GM18858 (cell line): Measurements from ENCODE around the gene RYR2.

Source experiments
- ATAC-seq: cut with Tn5 transposase; IDR thresholded peaks from one replicate; pipeline ENCODE4 v1.9.1; 2021; ENCODE audit not compliant: unreplicated experiment

The RYR2 gene

DNA sequence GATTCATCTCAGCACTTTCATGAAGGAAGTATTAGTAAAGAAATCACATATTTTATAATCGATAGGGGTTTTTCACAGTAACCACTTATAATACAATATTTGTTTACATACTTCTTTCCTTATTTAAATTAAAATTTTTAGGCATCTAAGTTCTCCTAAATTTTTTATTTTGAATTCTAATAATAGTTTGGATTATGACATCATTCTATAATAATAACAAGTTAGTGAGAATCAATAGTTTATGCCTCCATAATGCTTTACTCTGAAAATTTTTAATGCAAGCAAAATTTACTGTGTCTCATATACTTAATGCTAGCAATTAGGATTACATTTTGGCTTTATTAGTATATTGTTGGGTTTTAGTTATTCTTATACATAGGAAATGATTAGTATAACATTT is 596.6 kb downstream of the RYR2 start:
- no peak for ATAC-seq

DNA sequence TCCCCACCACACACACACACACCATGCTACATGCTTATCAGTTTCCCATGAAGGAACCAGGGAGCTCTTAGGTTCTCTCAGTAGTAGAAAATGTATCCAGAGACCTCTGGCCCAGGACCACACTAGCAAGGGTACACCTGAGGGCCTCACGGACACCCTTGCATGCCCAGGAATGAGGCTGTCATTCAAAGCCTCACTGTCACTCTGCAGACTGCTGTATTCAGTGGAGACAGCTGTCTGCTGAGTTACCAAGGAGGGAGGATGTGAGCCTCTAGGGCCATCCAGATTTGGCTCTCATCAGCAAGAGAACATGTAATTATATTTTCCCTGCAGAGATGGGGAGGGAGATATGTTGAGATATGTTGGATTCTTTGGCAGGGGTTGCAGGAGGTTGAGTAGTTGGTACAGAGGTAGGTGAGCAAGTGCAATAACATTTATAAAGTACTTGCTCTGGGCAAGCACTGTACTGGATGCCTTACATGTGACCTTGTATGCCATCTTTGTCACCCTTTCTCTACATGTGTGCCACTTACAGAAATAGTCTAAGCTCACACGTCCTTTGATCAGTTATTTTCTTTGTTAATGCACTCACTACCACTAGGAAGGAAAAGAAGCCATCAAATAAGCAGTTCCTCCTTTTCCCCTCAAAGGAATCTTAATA is 598.2 kb downstream of the RYR2 start:
- ATAC-seq = no peak

DNA sequence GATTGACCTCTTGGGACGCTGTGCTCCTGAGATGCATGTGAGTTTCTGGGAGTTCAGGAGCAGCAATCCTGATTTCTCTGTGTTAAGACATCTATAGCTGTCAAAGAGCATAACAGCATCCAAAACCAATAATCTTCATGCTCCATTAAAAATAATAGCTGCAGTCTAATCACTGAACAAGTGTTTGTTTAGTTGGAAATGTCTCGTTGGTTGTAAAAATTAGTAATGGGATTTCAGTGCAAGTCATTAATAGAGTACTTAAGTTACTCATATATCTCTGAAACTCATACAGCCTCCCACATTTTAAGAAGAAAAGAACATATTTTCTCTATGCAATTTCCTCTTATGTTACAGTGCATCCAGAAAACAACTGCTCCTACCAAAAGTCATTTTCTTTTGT is 599.0 kb downstream of the RYR2 start:
- no peak for ATAC-seq

DNA sequence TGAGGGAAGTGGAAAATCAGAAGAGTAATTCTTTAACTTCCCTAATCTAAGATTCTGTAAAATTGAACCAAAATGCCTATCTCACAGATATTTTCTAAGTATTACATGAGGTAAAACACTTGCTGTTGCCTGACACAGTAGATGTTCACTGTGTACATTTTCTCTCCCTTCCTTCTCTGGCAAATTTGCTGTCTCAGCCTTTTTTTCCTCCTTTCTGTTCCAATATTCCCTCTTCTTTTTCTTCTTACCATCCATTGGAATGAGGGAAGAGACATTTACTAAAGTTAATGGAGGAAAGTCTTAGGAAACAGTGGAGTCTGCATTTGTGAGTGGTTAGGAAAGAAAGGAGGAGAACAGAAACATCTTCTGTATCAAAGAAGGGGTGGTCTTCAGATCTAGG is 608.8 kb downstream of the RYR2 start:
- no peak for ATAC-seq

DNA sequence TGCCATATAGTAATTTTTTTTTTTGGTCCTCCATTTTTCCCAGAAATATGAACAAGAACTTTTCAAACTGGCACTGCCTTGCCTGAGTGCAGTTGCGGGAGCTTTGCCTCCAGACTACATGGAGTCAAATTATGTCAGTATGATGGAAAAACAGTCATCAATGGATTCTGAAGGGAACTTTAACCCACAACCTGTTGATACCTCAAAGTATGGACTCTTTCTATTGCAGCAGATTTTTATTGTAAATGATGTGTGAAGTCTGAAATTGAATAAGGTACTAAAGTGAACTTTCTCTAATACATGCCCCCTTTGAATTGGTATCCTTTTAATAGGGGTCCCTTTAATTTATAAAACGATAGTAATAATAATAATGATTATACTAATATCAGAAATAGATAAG is 613.8 kb downstream of the RYR2 start:
- no peak for ATAC-seq

DNA sequence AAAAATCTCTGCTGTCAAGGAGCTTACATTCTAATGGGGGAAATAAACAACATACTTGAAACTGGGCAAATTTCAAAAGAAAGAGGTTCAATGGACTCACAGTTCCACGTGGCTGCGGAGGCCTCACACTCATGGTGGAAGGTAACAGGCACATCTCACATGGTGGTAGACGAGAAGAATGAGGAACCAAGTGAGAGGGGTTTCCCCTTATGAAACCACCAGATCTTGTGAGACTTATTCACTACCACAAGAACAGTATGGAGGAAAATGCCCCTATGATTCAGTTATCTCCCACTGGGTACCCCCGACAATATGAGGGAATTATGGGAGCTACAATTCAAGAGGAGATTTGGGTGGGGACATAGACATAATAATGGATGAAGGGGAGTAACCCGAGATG is 622.4 kb downstream of the RYR2 start:
- ATAC-seq = peak; percentile 75

DNA sequence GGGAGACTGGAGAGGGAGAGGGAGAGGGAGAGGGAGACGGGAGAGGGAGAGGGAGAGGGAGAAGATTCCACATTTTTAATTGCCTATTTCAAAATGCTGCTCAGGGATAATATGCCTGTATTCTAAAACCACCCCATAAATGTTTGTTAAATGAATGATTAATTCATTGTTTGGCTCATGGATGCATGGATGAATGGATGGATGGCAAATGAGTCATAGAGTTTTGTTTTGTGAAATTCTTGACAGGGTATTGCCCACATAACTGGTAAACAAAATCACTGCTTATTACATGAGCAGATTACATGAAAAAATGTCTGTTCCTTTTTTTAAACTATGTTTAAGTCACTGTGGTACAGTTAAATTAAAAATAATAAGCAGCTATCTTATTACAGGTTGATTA is 628.3 kb downstream of the RYR2 start:
- ATAC-seq = no peak

DNA sequence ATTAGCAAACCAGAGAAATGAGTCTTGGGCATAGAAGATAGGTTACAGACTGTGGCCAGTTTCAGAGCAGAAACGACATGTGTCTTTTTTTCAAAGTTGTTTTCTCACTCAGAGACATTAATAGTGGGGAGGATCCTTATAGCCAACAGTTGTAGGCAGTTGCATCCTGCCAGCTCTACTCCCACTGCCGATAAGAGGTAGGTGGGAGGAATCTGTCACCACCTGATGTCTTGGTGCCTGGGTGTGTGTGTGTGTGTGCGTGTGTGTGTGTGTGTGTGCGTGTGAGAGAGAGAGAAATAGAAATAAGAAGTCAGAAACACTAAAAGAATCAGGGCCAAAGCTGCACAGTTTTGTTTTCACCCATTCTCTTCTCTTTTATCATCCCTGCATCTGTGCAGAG is 629.3 kb downstream of the RYR2 start:
- ATAC-seq = no peak

DNA sequence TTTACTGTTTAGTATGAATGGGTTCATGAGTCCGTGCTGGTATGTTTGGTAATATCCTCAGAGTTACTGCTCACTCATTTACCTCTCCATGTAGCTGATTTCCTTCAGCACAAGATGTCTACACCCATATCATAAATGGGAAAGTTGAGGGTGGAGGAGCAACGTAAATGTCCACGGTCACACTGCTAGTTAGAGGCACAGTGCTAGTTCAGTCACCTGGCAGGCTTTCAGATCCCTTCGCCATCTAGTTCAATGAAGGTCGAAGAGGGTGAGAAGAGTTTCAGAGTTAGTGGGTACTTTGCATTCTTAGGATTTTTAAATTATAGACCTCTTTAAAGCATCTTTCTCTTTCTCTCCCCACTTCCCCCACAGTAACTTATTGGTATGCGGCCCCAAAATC is 630.0 kb downstream of the RYR2 start:
- ATAC-seq = no peak

DNA sequence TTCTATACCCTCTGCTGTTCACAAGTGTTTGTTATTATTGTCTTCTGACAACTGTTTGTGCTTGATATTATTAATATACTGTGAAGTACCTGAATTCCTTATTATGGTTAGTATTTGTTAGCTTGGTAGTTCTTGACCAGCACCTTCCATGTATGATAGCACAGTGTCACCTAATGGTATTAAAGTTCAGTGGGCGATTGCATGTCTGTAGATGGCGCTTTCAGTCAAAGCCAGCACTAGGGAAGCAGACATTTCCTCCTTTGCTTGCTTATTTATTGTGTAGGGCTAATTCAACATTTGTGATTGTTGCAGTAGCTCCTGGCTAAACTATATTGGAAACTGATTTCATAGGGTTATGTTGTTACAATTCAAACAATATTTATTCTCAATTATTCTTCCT is 630.8 kb downstream of the RYR2 start:
- no peak for ATAC-seq

DNA sequence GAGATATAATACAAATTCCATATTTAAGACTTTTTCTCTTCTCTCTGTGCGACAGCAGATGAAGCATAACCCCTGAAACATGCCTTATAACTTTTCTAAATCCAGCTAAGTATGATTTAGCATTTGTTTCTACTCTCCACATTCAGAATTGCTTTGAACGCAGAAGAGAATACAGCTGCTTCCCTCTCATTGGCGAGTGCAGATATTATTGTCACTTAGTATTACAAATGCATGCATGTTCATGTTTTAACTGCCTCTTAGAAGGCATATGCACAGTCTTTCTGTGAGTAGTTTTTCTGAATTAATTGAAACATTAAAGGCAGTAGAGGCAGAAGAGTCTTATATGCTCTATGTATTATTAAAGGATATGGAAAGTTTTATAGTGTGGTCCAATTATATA is 631.6 kb downstream of the RYR2 start:
- no peak for ATAC-seq

DNA sequence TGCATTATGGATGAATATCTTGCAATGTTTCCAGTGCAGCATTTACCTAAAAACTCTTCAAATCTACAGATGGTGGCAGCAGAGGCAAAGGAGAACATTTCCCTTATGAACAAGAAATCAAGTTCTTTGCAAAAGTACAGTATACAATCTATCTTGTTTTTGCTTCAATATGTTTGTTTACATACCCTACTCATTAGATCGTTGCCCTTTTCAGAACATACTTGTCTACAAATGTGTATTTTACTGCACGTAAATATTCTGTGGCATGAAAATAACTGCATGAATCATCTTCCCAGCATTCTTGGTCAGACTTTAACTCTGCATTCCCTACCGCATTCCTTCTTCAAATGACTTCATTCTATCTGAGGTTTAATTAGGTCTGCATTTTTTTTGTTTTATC is 636.0 kb downstream of the RYR2 start:
- ATAC-seq = no peak

DNA sequence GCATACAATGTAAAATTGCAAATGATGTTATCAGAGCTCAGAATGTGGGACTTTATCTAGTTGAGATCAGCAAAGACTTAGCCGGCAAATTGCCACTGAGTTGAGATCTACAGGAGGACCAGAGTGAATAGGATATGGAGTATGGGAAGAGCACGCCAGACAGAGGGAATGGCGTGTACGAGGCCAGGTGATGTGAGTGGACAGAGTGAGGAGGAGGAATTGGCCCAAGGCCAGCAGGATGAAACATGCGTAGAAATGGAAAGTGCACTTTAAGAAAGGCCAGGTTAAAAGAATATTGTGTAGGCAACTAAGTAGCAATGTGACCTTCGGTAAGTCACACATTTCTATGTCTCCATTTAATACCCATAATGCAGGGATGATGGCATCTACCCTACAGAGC is 637.7 kb downstream of the RYR2 start:
- no peak for ATAC-seq

DNA sequence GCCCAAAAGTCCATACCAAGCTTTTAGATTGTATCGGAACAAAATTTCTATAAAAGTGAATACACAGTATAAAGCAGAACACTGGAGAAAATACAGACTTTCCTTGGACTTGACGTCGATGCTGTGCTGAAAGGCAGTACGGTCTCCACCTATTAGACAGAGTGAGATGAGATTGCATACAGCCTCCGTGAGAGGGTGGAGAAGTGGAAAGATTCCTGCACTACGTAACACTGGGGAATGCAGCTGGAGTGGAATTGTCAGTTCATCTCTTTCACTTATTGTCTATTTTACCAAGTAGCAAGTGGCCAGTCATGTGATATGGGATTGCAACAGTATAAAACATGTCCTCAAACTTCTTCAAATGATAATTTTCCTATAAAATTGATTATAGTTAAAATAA is 639.2 kb downstream of the RYR2 start:
- no peak for ATAC-seq

DNA sequence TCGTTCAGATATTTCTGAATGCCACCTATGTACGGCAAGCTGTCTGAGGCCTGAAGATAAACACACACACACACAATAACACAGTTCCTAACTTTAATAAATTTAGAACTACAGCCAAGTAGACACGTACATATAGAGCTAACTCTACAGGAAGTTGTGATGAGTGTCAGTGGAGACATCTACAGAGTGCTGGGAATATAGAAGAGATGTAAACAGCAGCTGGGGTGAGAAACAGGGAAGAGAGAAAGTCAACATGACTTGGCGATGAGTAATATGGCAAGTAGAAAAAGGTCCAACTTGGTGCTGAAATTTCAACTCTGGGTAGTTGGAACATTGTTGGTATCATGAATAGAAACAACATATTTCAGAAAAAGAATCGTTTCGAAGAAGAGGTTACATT is 642.3 kb downstream of the RYR2 start:
- no peak for ATAC-seq

DNA sequence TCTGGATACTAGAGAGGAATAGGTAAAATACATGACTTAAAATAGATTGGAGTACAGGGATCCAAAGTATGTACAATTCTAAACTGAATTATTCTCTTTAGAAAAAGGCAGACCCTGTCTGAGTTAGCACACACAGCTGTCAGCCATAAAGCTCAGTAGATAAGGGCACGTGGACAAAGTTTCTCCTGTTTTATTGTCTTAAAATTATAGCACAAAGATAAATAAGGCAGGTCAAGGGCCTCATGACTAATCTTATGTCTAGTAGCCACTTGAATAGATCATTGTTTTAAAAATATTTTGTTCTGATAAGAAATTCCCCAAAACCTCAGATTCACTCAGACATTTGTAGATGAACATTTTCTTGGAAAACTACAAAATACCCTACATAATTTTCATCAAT is 643.6 kb downstream of the RYR2 start:
- ATAC-seq = no peak

DNA sequence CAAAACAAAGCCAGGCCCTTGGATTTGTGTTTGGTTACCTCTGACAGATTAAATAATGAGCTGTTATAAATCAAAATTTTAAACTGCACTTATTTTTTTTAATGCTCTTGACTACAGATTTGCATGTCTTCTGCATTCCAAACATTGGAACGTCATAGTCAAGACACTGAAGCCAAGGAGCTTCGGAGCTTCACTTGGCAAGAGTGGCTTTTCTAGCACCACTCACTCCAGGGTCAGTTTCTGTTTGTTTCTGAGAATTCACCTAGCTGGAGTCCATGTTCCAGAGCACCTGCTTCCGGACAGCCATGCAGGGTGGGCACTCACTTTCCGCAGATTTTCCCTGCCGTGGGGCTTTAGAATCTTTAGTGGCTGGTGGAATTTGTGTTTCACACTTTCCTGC is 645.8 kb downstream of the RYR2 start:
- ATAC-seq = no peak

DNA sequence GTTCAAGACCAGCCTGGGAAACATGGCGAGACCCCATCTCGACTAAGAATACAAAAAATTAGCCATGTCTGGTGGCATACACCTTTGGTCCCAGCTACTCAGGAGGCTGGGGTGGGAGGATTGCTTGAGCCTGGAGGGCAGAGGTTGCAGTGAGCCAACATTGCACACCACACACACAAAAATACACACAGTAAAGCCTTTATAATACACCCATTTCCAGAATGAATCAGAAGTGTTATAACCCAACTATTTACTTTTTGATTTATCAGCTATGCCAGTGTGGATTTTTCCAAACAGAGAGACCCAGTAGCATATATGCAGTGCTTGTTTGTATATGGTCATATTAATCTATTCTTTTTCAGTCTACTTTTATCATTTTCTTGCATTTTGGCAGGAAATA is 648.7 kb downstream of the RYR2 start:
- no peak for ATAC-seq

DNA sequence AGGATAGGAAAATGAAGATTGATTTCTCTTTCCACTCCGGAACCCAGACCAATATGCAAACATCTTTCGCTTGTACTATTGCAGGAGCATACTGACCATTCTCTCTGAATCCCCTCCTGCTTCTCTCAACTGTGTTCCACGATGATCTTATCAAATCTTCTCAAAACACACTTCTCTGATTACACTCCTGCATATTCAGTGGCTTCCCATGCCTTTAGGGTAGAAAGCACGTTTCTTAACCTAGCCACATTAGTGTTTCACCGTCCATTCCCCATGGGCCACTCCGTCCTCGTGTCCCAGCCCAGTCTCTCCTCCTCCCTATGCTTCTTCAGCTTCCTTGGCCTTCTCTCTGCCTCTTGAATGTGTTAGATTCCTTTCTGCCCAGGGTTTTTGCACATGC is 650.3 kb downstream of the RYR2 start:
- ATAC-seq = no peak

DNA sequence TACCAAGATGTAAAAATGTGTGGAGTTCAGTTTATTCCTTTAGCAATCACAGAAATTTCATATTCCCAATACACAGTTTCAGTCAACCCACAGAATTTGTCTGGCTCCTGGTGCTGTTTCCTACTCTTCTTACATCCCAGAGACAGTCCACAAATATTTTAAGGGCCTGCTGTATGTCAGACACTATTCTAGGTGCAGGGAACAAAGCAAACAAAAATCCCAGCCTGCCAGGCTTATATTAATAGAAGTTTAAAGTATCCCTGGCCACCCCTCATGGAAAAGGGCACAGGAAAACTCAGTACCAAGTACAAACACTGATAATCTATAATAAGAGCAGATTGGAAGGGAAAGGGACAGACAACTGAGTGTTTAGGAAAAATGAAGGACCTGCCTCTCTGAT is 653.9 kb downstream of the RYR2 start:
- ATAC-seq = no peak

DNA sequence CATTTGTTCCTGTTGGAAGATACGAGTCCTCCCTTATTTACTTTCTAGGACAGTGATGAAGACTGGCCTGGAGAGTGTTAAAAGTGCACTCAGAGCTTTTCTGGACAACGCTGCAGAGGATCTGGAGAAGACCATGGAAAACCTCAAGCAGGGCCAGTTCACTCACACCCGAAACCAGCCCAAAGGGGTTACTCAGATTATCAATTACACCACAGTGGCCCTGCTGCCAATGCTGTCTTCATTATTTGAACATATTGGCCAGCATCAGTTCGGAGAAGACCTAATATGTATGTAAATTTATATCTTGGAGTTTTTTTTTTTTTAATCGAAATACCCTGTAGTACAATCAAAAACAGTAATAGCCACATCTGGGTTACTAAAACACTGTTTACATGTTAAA is 658.2 kb downstream of the RYR2 start:
- no peak for ATAC-seq

DNA sequence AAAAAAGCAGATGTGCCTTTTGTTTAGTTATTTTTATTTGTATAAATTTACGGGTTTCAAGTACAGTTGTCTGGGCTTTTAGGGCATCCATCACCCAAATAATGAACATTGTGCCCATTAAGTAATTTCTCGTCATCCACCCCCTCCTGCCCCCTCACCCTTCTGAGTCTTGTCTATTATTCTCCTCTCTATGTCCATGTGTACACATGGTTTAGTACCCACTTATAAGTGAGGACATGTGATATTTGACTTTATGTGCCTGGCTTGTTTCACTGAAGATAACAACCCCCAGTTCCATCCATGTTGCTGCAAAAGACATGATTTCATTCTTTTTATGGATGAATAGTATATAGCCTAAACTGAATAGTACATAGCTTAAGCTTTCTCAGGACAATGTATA is 659.5 kb downstream of the RYR2 start:
- ATAC-seq = no peak

DNA sequence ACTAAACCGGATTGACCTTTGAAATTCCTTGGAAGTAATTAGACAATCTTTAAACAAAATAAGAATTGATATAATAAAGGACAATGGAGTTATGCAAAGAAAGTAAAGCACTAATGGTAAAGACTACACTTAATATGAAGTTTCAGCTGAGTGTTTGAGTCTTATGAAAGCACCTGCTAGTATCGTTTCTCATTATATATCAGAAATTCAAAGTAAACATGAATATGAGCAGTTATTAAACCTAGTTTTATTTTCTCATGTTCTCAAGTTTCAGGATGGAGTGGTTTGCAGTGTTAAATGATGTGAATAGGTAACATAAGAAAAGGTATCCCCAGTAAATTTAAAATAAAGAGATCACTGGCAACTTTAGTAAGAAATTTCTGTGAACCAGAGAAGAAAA is 660.2 kb downstream of the RYR2 start:
- ATAC-seq = no peak

DNA sequence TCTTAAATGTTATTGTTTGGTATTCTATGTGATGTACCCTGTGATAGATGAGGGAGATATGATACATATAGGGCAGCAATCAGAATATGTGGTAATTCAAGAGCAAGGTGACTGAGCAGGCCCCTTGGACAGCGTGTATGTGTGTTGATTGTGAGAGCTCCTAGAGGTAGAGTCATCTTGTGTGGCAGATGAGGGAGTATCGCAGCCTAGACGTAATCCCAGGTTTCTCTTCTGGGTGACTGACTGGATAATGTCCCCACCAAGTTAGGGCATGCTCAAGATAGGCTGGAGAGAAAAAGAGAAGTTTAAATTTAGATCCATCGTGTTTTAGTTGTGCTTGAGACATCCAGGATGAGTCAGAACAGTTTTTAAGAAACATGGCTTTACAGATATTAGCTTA is 663.5 kb downstream of the RYR2 start:
- ATAC-seq = no peak
